HG03103 (cell line): ENCODE data around the gene PTPRU.

Source experiments
- ATAC-seq: cut with Tn5 transposase; IDR thresholded peaks from one replicate; pipeline ENCODE4 v1.9.1; 2021; ENCODE audit warnings: low read depth; ENCODE audit not compliant: unreplicated experiment

PTPRU gene

DNA sequence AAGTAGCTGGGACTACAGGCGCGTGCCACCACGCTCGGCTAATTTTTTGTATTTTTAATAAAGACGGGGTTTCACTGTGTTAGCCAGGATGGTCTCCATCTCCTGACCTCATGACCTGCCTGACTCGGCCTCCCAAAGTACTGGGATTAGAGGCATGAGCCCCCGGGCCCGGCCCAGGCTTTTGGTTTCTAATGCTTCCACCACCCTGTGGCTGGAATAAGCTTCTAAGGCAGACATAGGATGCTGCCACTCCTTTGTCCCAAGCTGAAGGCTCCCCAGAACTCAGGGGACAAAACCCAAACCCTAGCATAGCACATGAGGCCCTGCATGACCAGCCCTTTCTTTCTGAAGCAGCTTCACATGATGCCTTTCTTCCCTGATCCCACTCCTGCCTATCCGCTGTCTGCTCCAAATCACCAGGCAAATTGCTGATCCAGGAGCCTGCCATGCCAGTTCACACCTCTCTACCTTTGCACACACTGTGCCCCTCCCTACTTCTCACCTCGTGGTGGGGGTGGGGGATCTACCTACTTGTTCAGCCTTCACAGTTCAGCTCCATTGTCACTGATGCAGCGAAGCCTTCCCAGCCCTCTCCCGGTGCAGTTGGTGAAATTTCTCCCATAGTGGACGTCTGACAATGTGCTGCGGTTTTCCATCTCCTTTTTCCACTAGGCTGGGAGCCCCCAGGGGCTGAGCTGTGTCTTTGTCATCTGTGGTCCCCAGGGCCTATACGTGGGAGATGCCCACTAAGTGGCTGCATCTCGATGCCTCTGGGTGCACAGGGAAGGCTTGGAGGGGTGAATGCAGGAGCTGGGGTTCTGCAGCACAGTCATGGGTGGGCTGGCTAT, 6.9 kb downstream of the PTPRU start:
- ATAC-seq: no peak

DNA sequence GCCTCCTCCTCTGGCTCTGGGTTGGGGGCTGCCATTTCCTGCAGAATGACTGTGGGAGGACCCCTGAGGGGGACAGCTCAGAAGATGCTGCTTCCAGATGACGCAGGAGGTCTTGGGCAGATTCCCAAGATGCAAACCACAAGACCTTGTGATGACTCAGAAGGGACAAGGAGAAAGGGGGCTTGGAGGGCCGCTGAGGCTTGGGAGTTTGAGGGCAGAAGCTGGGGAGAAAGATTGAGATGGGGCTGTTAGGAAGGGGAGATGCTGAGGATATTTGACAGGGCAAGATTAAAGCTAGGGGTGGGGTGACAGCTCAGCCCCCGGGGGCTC, 7.5 kb downstream of the PTPRU start:
- no peak for ATAC-seq

DNA sequence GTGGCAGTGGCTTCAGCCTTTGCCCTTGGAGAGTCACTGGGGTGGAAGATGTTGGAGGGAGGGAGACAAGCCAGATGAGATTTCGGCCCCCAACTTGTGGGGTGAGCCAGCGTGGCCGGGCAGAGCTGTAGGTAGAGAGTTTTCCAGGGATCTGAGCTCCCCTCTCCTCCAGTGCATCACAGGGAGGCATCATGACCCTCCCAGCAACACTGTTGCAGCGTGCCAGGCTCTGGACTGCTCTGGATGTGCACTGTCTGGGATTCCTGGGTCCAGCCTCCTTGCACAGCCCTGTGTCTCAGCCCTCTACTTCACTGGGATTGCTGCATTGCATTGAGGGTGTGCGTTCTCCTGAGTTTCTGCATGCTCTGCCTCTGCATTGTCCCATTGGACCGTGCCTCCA, 8.9 kb downstream of the PTPRU start:
- no peak for ATAC-seq

DNA sequence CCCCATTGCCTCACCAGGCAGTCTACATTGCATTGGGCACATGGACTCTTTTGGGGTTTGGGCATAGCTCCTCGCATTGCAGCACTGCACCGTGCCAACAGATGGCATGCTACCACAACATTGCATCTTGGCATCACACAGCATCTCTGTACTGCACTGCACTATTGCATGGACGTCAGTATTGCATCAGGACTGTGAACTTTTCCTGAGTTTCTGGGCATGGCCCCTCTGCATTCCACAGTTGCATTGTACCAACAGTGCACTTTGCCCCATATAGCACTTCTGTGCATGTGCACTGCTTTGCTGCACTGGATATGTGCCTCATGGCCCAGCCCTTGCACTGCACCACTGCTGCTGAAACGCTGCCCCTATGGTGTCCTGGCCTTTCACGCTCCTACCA, 9.6 kb downstream of the PTPRU start:
- ATAC-seq: no peak

DNA sequence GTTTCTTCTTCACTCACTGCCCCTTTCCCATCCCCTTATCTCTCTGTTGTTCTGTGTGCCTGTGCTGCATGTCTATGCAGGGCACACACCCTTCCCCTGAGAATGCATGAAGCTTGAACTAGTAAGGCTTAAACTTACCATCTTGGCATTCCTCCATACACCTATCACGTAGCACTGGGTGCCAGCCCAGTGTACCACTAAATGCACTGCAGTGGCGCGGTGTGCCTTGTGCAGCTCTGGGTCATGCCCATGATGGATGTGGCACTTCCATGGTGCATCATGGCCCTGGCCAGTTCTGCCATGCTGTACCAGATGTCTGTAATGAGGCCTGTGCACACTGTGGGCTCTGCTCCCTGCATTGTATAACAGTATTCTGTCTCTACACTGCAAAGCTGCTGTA, 10.7 kb downstream of the PTPRU start:
- ATAC-seq: no peak

DNA sequence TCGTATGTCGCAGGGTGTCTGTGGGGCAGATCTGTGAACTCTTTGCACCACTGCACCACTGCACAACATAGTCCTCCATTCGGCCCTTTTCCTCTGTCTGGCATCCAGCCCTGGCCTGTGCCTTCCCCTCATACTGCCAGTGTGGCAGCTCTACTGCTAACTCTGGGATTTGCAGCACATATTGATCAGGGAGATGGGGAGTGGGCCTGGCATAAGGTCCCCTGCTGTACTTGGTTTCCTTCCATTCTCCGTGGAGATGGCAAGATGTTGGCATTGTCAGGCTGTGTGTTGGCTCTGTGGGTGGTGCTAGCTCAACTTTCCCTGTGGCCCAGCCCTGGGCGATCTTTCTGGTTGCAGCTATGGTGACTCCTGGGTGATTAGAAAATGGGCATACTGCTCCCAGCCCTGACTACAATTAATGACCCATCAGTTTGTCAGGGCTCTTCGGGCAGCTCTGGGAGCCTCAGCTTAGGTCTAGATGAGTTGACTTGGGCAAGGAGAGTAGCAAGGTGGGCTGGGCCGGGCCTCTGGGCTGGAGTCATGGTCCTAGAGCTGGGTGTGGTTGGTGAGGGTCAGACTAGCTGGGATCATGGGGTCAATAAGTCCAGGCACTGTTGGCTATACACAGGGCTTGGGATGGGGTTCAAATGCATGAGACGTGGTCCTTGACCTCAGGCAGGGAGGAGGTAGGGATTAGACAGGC, 11.4 kb downstream of the PTPRU start:
- ATAC-seq: no peak

DNA sequence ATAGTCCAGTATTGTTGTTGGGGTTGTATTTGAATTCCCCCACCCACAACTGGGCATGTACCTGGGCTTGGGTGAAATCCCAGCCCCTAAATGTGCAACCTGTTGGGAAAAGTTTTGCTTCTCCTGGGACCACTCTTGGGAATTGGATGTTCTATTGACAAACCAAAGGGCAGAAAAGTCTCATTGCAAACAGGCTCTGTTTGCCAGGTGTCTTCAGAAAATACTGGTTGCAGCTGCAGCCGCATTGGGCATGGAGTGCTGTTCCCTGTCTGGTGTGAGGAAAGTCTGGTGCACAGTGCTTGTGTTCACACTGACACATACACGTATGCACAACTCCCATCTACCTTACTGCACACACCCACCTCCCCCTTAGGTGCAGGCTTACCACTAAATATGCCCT, 12.1 kb downstream of the PTPRU start:
- ATAC-seq: no peak

DNA sequence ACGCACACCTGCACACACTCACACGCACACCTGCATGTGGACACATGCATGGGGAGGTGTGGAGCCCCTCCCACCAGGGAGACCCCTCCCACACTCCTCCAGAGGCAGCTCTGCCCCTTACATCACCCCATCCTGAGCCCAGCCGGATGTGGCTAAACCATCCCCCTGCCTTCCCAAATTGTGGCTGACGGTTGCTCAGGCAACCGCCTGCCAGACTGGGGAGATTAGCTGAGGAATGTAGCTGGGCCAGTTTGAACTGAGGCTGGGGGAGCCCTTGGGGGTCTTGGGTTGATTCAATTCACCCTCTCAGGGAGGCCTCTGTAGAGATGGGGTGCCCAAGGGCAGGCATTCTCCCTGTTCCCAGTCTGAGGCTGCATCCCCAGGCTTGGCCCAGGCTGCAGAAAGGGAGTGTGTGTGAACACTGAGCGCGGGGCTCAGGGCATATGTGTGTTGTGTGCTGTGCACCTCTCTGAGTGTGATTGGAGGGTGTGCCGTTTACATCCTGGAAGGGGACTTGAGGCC, 12.9 kb downstream of the PTPRU start:
- ATAC-seq: no peak

DNA sequence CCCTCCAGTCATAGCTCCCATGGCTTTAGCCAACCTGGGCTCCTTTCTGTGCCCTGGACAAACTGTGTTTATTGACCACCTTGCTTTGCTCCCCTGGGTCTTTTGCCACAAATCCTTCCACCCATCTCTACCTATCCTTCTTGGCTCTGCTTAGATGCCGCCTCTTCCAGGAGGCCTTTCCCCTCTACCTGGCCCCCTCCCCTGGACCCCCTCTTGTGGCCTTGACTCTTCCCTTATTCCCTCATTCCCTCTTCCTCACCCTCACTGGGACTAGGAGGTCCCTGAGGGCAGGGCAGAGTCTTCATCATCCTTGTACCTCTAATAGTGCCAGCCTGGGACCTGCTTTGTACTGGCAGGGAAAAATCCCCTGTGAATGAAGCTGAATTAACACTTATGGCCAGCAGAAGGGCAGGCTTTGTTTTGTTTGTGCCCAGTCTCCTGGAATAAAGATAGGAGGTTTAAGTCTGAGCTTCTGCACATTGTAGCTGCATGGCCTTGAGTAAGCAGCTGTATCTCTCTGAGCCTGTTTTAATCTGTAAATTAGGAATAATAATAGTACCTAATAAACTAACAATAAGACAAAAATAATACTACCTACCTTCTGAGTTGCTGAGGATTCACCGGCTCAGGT, 13.7 kb downstream of the PTPRU start:
- ATAC-seq: no peak

DNA sequence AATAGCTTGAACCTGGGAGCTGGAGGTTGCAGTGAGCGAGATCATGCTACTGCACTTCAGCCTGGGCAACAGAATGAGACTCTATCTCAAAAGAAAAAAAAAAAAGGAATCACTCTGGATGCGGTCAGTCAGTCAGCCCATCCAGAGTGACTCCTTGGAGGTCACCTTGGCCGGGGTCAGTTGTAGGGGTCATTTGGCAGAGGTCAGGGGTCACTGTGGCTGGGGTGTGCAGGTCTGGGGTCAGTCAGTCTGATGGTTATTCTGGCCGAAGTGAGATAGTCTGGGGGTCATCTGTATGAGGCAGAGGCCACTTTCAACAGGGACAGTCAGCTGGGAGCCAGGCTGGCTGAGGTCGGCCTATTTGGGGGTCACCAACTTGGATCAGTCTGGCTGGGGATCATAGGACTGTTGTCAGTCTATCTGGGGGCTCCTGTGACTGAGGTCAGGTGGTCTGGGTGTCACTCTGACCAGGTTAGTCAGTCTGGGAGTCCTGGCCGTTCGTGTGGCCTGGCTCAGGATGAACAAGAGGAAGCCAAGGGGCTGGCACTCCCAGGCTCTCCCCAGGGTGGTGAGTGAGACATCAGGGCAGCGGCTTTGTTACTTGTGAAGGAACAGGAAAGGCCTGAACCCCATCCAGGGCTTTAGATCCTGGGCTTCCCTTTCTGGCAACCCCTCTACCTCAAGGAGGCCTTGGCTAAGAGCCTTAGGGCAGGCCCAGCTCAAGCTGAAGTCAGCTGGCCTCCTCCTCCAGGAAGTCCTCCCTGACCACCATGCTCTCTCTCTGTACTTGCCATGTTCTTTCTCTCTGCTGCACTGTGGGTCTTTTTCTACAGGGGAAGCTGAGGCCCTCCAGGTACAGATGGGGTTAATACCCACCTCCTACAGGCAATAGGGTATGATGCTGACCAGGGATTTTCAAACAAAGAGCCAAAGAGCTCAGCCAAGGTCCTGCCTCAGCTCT, 15.1 kb downstream of the PTPRU start:
- no peak for ATAC-seq

DNA sequence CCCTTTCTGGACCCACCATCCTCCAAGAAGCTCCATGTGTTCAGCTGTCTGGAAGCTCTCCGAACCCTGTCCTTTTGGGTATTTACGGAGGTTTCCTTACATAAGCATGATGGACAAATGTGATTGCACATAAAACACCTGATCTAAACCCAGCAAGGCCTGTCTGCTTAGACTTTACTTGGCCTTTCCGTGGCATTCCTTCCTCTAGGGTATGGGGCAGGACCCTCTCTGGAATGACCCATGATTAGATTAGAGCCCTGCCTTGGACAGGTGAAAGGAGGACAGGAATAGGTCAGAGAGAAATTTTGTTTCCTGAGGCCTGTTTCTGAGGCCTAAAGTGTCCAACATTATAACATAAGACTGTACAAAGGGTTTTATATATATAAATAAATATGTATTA, 16.9 kb downstream of the PTPRU start:
- ATAC-seq: no peak

DNA sequence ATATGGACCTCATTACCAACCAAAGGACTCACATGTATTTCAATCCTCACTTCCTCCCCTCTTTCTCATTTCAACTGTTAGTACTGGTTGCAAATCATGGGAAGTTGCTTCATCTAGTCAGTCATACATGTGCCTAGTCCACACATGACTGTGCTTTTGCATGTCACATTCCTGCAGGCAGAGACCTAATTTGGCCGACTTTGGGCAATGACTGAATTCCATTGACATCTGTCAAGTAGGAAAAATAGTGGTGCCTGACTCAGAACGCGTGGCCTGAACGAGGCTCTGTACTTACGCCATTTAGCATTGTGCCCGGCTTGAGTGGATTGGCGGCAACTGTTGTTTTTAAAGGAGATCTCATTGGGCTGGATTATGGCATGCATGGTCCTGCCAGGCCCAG, 18.0 kb downstream of the PTPRU start:
- ATAC-seq: no peak

DNA sequence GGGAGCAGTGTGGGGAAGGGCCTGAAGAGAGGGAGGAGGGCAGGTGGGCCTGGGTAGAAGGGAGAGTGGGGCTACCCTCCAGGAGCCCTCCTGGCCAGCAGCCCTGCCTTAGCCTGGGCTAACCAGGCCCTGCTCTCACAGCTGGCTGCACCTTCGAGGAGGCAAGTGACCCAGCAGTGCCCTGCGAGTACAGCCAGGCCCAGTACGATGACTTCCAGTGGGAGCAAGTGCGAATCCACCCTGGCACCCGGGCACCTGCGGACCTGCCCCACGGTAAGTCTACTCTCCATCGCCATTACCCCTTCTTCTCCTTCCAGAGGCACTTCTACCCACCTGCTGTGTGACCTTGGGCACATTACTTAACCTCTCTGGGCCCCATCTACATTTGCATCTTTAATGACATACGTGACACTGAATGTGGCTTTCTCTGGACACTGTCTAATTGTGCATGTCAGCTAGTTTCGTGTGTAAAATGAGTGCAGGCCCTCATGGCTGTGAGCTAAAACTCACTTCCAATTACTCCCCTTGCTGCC, 18.9 kb downstream of the PTPRU start:
- no peak for ATAC-seq

DNA sequence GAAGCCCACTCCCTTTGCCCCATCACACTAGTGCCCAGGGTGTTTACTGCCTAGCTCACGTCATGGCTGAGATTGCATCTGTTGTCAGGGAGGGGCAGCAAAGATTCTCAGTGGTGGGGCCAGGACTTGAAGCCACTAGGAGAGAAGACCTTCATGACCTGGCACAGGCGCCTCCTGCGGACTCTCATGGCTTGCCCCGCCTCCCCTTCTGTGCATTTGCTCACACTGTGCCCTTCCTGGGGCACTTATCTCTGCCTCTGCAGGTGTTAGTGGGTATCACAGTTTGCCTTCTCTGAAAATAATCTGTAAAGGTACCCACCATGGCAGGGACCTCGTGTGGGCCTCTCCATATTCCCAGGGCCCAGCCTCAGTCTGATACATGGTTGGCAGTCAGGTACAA, 20.1 kb downstream of the PTPRU start:
- no peak for ATAC-seq

DNA sequence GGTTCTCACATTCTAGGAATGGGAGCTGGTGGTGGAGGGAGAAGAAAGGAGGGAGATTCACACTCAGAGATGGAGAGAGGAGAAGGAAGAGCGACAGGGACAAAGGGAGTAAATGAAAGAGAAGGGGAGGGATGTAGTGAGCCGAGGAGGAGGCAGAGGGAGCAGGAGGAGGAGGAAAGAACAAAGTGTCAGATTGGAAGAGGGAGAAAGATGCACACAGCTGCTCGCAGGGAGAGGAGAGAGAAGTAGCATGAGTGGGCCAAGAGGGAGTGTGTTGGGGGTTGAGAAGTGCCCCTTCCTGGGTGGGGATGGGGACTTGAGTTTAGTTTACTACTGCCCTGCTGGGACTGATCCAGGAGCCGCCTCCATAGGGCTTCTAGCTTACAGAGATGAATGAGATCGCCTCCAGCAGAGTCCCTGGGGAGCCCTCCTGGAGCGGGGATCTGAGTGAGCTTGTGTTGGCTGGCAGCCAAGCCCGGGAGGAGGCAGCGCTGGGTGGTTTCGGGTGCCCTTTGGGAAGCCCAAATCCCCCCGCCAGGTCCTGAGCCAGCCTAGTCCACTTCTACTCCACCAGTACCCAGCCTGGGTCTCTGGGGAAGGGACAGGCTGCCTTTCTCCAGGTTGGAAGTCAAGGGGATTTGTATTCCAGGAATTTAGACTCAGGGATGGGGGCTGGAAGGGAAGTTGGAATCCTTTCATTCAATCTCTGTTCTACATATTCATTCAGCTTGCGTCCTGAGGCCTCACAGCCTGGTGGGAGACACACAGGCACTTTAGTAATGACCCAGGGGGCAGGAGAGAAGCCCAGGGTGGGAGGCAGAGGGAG, 20.9 kb downstream of the PTPRU start:
- no peak for ATAC-seq

DNA sequence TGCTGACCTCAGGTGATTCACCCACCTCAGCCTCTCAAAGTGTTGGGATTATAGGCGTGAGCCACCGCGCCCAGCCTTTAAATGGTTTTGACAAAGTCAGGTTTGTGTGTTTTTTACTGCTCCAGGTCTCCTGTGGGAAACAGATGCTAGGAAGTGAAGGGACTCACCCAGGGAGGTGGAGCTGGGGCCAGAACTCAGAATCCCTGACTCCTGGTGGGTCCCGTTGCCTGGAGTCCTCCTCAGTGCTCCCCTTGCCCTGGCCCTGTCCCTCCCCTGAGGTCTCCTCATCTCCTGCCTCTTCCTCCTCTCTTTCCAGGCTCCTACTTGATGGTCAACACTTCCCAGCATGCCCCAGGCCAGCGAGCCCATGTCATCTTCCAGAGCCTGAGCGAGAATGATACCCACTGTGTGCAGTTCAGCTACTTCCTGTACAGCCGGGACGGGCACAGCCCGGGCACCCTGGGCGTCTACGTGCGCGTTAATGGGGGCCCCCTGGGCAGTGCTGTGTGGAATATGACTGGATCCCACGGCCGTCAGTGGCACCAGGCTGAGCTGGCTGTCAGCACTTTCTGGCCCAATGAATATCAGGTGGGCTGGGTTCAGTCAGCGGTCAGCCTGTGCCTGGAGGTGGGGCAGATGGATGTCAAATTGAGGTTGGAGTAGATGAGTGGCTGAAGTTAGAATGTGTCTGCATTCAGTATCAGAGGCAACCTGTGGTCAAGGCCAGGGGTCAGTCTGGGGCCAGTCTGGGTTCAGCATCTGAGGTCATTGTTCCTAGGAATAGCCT, 22.1 kb downstream of the PTPRU start:
- ATAC-seq: no peak

DNA sequence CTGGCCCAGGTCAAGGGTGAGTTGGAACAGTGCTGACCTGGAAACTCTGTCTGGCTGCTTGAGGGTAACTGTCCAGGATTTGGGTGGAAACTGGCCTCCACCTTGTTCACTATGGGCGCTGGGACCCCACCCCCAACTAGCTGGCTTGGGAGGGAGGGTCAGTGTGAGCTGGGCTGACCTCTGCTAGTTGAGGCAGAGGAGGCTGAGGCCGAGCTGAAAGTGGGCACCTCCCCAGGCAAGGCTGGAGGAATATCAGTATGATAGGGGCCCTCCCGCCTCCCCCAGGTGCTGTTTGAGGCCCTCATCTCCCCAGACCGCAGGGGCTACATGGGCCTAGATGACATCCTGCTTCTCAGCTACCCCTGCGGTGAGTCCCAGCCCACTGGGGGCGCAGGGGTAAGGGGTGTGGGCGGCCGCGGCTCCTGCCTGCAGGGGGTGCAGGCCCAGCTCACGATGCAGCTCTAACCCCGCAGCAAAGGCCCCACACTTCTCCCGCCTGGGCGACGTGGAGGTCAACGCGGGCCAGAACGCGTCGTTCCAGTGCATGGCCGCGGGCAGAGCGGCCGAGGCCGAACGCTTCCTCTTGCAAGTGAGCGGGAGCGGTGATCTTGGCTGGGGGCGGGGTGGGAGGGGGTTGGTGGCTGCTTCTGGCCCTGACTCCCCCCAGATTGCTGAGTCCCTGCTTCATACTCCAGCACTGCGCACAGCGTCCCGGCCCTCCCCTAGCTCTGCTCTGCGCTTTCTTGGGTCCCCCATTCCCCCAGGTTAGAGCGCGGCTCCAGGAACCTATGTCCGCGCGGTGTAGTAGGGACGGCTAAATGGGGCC, 22.9 kb downstream of the PTPRU start:
- no peak for ATAC-seq
